OCI-LY1 (cell line): ENCODE measurements around the gene POLR2B.

Experiments used
- EZH2 ChIP-seq: fragments of 200-600 bp; sonication (generic), shearing (Covaris generic); IDR thresholded peaks from 2 replicates; pipeline ENCODE4 v1.8.0; 2017; ENCODE audit warnings: borderline replicate concordance, mixed run types, mild to moderate bottlenecking, antibody characterized with exemption, low read length, moderate library complexity, mixed read lengths
- TF ChIP-seq, protein P1 (sequence below): fragments of 200-600 bp; sonication (generic), shearing (Covaris generic); IDR thresholded peaks from 2 replicates; pipeline ENCODE4 v1.5.1; 2017; ENCODE audit warnings: mild to moderate bottlenecking, antibody characterized with exemption, low read length, moderate library complexity, mixed read lengths

- TF ChIP-seq, protein P1, sequence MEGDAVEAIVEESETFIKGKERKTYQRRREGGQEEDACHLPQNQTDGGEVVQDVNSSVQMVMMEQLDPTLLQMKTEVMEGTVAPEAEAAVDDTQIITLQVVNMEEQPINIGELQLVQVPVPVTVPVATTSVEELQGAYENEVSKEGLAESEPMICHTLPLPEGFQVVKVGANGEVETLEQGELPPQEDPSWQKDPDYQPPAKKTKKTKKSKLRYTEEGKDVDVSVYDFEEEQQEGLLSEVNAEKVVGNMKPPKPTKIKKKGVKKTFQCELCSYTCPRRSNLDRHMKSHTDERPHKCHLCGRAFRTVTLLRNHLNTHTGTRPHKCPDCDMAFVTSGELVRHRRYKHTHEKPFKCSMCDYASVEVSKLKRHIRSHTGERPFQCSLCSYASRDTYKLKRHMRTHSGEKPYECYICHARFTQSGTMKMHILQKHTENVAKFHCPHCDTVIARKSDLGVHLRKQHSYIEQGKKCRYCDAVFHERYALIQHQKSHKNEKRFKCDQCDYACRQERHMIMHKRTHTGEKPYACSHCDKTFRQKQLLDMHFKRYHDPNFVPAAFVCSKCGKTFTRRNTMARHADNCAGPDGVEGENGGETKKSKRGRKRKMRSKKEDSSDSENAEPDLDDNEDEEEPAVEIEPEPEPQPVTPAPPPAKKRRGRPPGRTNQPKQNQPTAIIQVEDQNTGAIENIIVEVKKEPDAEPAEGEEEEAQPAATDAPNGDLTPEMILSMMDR = no peak
- TF ChIP-seq EZH2 = no peak
These were observed 89.7 kb downstream of the POLR2B start for GRCh38 chr4:57068237-57068981.
